Prostate gland (tissue), 2 donors: ENCODE data around the gene ERGIC3. TPM values are rescaled to one million over a fixed set of nuclear protein-coding genes. Genes with fewer than 3 reads are reported as not detected.

Experiments used
- DNase-seq: peaks from one replicate; pipeline ENCODE4 v3.0.0-alpha.2; 2019; ENCODE audit warnings: low spot score
- H3K27ac ChIP-seq, 2 donors: fragments of 200-600 bp; sonication (generic); 2 replicates each; pipeline ENCODE4 v1.5.1; 2017 to 2019
- H3K27me3 ChIP-seq: fragments of 200-600 bp; sonication (generic); replicated peaks from 2 replicates; pipeline ENCODE4 v1.5.1; 2019; ENCODE audit not compliant: insufficient read depth
- H3K36me3 ChIP-seq, 2 donors: fragments of 200-600 bp; sonication (generic); 1 replicate in 1 of 2; 2 replicates in 1 of 2; pipeline versions ENCODE4 v1.5.1 to v1.8.1; 2017 to 2019
- H3K4me1 ChIP-seq: fragments of 200-600 bp; sonication (generic); replicated peaks from 2 replicates; pipeline ENCODE4 v1.5.1; 2019
- H3K4me3 ChIP-seq, 2 donors: fragments of 200-600 bp; sonication (generic); 2 replicates each; pipeline ENCODE4 v1.5.1; 2017 to 2019
- H3K9me3 ChIP-seq: fragments of 200-600 bp; sonication (generic); 2 replicates; pipeline ENCODE4 v1.5.1; 2017
- POLR2A ChIP-seq: fragments of 450-650 bp; IDR thresholded peaks from one replicate; pipeline ENCODE4 v1.6.1; 2016; ENCODE audit warnings: antibody characterized with exemption, mild to moderate bottlenecking
- POLR2AphosphoS5 ChIP-seq: sonication (generic); formaldehyde crosslinking; IDR thresholded peaks from one replicate; pipeline ENCODE4 v1.6.1; 2017; ENCODE audit warnings: antibody characterized with exemption
- WGBS: methylation state at CpG from one replicate; pipeline ENCODE4 v1.1.5; 2018; 5-methylcytosine and 5-hydroxymethylcytosine counted together
- intact Hi-C: fragments of 100-400 bp; cut with DNase I; formaldehyde crosslinking; loops from one replicate; pipeline ENCODE4 v1.14.2; 2022
- total RNA-seq, 2 donors: library from RNA; depleted of rRNA; stranded (reverse); fragments of >200 nt; gene quantifications; one replicate each; pipeline ENCODE4 v1.1.0, GENCODE V29; 2016
- TF ChIP-seq, protein P1 (sequence below), 4 experiments: fragments of 200-600 bp in 2 of 4; fragments of 450-650 bp in 2 of 4; sonication (generic) in 2 of 4; IDR thresholded peaks; 1 replicate in 3 of 4; 2 replicates in 1 of 4; pipeline ENCODE4 v1.5.1; 2016 to 2019; ENCODE audit warnings: antibody characterized with exemption in 4 of 4, mild to moderate bottlenecking in 2 of 4, moderate library complexity in 2 of 4

The ERGIC3 gene
- total RNA-seq, 2 donors from 2014 or later = 277 to 282 TPM

DNA sequence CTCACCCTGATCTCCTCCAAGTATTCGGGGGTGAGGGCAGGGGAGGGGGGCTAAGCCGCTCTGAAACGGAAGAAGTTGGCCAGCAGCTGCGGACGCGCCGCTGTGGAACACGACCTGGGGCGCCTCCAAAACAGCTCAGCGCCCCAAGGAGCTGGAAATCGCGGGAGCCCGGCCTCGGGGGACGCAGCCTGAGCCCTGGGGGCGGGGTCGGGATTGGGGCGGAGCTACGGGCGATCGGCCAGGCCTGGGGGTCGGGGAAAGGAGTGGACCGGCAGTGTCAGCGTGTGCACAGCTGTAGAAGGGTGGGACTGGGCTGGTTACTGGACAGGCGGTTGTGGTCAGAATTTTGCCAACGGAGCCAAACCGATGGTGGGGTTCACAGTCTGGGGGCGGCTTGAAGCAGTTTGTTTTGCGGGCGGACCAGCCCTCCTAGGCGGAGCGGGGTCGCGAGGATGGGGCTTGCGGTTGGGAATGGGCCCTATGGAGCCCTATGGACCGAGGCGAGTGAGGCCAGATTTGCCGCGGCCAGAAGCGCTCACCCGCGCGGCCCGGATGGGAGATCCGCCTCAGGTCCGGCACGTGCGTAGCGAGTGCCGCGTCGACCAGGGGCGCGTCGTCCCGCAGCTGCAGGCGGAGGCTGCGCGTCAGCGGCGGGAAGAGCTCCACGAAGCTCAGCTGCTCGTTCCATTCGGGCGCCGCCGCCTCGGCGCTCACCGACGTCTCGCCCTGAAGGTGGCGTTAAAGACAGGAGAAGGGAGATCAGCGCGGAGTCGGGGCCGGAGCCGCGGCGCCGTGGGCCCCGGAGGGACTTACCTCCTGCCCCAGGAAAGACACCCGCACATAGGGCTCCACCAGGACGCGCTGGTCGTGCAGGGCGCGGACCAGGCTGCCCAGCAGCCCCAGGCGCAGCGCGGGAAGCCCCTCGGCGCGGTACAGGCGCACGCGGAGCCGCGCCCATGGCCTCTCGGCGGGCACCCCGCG, 59.4 kb downstream of the ERGIC3 start:
- H3K9me3 ChIP-seq = no peaks in the 10 kb centered on the region
- no peaks in the 10 kb centered on the region for H3K36me3 ChIP-seq
- no peak for TF ChIP-seq POLR2A
- TF ChIP-seq, protein P1, sequence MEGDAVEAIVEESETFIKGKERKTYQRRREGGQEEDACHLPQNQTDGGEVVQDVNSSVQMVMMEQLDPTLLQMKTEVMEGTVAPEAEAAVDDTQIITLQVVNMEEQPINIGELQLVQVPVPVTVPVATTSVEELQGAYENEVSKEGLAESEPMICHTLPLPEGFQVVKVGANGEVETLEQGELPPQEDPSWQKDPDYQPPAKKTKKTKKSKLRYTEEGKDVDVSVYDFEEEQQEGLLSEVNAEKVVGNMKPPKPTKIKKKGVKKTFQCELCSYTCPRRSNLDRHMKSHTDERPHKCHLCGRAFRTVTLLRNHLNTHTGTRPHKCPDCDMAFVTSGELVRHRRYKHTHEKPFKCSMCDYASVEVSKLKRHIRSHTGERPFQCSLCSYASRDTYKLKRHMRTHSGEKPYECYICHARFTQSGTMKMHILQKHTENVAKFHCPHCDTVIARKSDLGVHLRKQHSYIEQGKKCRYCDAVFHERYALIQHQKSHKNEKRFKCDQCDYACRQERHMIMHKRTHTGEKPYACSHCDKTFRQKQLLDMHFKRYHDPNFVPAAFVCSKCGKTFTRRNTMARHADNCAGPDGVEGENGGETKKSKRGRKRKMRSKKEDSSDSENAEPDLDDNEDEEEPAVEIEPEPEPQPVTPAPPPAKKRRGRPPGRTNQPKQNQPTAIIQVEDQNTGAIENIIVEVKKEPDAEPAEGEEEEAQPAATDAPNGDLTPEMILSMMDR (IDR thresholded peaks at IDR 0.05) = peak in 3 of 4 experiments; percentile 32 to 68 (median 57)
- peak; percentile 47 for TF ChIP-seq POLR2AphosphoS5
- intact Hi-C loops = loop anchor here (5.0 kb wide), 2 partner anchors 96 to 286 kb away; partner anchors contain the start of genes NFS1 and ROMO1
- under 1% methylated on average over 88 of the region's 103 CpGs for WGBS
- peak overlapping the region; percentile 27 to 42 for H3K4me3 ChIP-seq
- DNase-seq = peak; percentile 63
- H3K27me3 ChIP-seq = no peaks in the 10 kb centered on the region
- no peaks in the 10 kb centered on the region for H3K4me1 ChIP-seq
- no peak overlapping the region for H3K27ac ChIP-seq

DNA sequence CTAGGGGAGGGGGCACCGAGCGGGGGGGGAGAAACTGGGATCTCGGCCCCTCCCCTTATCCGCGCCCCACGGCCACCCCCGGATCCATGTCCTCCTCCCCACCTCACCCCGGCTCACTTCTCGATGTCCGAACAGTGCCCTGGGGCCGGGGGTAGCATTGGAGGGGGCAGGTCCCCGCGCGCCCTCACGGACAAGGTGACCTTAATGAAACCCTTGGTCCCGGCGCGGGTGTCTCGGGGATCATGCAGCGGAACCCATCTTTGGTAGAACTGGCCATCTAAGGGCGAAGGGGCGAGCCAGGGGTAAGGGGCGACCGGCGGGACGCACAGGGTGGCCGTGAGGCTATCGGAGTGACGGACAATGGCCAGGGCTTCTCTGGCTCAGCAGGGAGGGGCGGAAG, 60.1 kb downstream of the ERGIC3 start:
- no peak for TF ChIP-seq POLR2AphosphoS5
- TF ChIP-seq POLR2A = no peak
- TF ChIP-seq, protein P1 (IDR thresholded peaks at IDR 0.05) = no peak
- peak overlapping the region; percentile 27 to 42 for H3K4me3 ChIP-seq
- intact Hi-C loops = loop anchor here (5.0 kb wide), 2 partner anchors 95 to 285 kb away; partner anchors contain the start of genes NFS1 and ROMO1
- H3K36me3 ChIP-seq = no peaks in the 10 kb centered on the region
- DNase-seq = no peak
- 25% methylated on average over 30 of the region's 30 CpGs for WGBS
- no peak overlapping the region for H3K27ac ChIP-seq
- H3K27me3 ChIP-seq = no peaks in the 10 kb centered on the region
- no peaks in the 10 kb centered on the region for H3K4me1 ChIP-seq
- no peaks in the 10 kb centered on the region for H3K9me3 ChIP-seq

DNA sequence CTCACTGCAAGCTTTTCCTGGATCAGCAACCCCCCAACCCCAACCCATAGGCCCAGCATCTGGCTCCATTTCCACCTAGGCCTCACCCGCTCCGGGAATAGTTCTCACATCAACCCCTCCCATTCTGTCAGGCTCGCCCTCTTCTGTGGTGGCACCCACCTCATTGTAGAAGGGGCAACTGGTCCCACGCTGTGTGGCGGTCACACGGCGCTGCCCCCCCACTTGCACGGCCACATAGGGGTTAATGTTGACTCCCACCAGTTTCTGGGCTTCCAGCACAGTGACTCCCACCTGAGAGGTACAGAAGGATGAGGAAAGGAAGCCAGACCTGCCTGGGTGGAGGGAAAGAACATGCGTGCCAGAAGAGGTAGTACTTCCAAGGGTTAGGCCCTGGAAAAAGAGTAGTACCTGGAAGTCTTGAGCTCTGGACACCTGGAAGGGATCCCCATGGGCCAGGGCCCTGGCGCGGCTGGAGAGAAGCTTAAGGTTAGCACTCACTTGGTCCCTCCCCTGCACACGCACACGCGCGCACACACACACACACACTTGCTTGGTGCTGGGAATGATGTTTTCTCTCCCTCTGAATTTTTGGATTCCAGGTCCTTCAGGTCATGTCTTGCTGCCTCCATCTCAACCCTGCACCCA, 61.1 kb downstream of the ERGIC3 start:
- DNase-seq = no peak
- H3K4me3 ChIP-seq = no peak overlapping the region
- TF ChIP-seq POLR2A = no peak
- TF ChIP-seq, protein P1 (IDR thresholded peaks at IDR 0.05) = no peak
- no peak for TF ChIP-seq POLR2AphosphoS5
- no peaks in the 10 kb centered on the region for H3K36me3 ChIP-seq
- no peak overlapping the region for H3K27ac ChIP-seq
- H3K27me3 ChIP-seq = no peaks in the 10 kb centered on the region
- no peaks in the 10 kb centered on the region for H3K9me3 ChIP-seq
- intact Hi-C loops = loop anchor here (5.0 kb wide), 2 partner anchors 94 to 284 kb away; partner anchors contain the start of genes NFS1 and ROMO1
- WGBS = 90% methylated on average over 15 of the region's 15 CpGs
- H3K4me1 ChIP-seq = no peaks in the 10 kb centered on the region

DNA sequence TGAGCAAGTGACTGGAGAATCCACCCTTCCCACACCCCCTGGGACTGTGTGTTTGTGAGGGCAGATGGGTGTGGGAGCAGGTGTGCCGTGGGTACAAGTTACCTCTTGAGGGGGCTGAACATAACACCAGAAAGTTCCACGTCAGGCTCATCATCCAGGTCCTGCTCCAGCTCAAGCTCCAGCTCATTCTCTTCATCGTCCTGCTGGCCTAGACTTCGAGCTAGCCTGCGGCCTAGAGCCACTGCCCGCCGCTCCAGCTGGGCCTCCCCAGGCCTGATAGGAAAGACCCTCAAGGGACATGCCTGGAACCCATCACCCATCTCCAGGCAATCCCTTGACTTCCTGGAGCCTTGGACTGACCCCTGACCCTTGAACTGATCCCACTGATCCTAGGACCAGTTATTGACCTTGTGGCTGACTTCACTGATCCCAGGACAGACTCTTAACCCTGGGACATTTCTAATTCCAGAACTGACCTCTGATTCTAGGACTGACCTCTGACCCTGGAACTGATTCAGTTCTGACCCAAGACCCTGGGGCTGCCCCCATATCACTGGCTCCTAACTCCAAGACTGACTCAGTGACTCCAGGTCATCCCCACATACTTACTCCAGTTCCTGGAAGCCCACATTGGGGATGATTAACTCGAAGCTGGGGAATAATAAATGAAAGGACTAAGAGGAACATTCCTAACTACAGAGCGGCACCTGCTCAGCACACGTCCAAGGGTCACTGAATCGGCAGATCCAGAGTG, 62.0 kb downstream of the ERGIC3 start:
- Histone ChIP-seq H3K4me3 (no peak overlapping the region), H3K9me3 (no peaks in the 10 kb centered on the region), H3K36me3 (no peaks in the 10 kb centered on the region), H3K4me1 (no peaks in the 10 kb centered on the region), H3K27me3 (no peaks in the 10 kb centered on the region), H3K27ac (no peak overlapping the region)
- intact Hi-C loops = loop anchor here (5.0 kb wide), 2 partner anchors 93 to 283 kb away; partner anchors contain the start of genes NFS1 and ROMO1
- no peak for TF ChIP-seq POLR2AphosphoS5
- 92% methylated on average over 11 of the region's 11 CpGs for WGBS
- no peak for DNase-seq

DNA sequence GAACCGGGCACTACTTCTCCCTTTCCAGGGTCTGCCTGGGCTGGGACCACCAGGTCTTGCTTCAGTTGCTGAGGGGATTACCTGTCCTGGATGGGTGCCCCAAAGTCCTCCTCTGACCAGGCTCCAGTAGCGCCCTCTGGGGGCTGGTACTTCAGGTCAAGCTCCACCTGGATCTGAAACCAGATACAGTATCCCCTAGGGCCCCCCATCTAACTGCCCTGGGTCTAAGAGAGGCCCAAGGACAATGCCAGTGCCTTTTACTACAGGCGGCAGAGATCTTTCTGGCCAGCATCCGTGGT, 62.5 kb downstream of the ERGIC3 start:
- TF ChIP-seq, protein P1 (IDR thresholded peaks at IDR 0.05) = no peak
- TF ChIP-seq POLR2AphosphoS5 (no peak), POLR2A (no peak)
- no peaks in the 10 kb centered on the region for H3K36me3 ChIP-seq
- H3K4me1 ChIP-seq = no peaks in the 10 kb centered on the region
- no peak for DNase-seq
- no peaks in the 10 kb centered on the region for H3K27me3 ChIP-seq
- 63% methylated on average over 4 of the region's 4 CpGs for WGBS
- H3K27ac ChIP-seq = no peak overlapping the region
- H3K9me3 ChIP-seq = no peaks in the 10 kb centered on the region
- intact Hi-C loops = loop anchor here (5.0 kb wide), 2 partner anchors 93 to 283 kb away; partner anchors contain the start of genes NFS1 and ROMO1
- no peak overlapping the region for H3K4me3 ChIP-seq
